K562 (cell line): ENCODE measurements around the gene SLC29A3. TPM values are rescaled to one million over a fixed set of nuclear protein-coding genes. Genes with fewer than 3 reads are reported as not detected.

Experiments used
- CHD7 ChIP-seq: fragments of 200-600 bp; sonication (generic); IDR thresholded peaks from one replicate; pipeline ENCODE4 v1.6.1; 2012; ENCODE audit warnings: mild to moderate bottlenecking, low read depth, low read length, inconsistent platforms
- ELF4 ChIP-seq: fragments of 450-650 bp; formaldehyde crosslinking; IDR thresholded peaks from 2 replicates; pipeline ENCODE4 v1.4.0; 2022; ENCODE audit warnings: missing genetic modification characterization
- polyA plus RNA-seq, 8 experiments: library from polyadenylated mRNA; depleted of rRNA in 4 of 8; stranded (reverse) in 5 of 8; unstranded in 3 of 8; fragments of >200 nt; fragmentation: Nextera tagmentation in 2 of 8; fragmentation: Illumina TruSeq in 1 of 8; extraction: Ambion mirVana in 2 of 8; extraction: Trizol in 1 of 8; gene quantifications; 2 replicates each; pipeline versions ENCODE4 v1.2.1 to v1.2.3, GENCODE V29; 2011 to 2014; ENCODE audit warnings: inconsistent platforms in 1 of 8, missing spikeins in 1 of 8
- total RNA-seq, 7 experiments: library from RNA; depleted of rRNA in 6 of 7; stranded (reverse); fragments of >200 nt in 6 of 7; fragmentation: Illumina TruSeq in 2 of 7; extraction: Trizol in 2 of 7; gene quantifications; 2 replicates each; pipeline versions ENCODE4 v1.2.1 to v1.2.3, GENCODE V29; 2011 to 2021; ENCODE audit warnings: low replicate concordance in 1 of 7

SLC29A3 gene
- total and polyA plus RNA-seq, 9 of the 15 experiments (the other 6 are each of a cell fraction or from before 2014, with no cell fraction given): 2.1 to 10.7 (median 4.6) TPM

GRCh38 chr10:71276873-71277272 lies 42.2 kb upstream of the SLC29A3 start (continued):
- TF ChIP-seq CHD7 (no peak), ELF4 (CRISPR knock-in tag) (no peak)
- TF ChIP-seq, all 486 proteins: peak for 0
